Measurements from ENCODE around the gene CRYGA.
A peak's percentile ranks its signal among the peaks of the same experiment; 100 is the strongest.

The CRYGA gene, protein sequence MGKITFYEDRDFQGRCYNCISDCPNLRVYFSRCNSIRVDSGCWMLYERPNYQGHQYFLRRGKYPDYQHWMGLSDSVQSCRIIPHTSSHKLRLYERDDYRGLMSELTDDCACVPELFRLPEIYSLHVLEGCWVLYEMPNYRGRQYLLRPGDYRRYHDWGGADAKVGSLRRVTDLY

DNA sequence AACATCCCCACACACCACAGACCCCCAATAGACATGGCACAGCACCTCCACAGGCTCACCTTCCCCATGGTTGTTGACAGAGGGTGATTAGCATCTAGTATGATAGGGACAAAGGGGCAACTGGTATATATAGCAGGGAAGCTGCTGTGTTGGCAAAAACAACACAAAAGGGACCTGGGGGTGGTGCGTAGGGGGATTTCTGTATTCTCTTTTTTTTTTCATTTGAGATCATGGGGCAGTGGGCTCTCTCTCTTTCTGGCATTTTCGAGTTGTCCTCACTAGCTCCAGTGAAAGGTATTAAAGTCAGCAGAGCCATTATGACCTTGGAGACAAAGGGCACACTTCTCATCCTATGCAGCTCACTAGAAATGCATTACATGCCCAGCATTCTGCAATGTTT is at the start of gene CRYGA:
Gene CRYGA, minus strand, starts transcription at position 101 of the 400 bp plus-strand sequence. Its CDS starts 33 bp downstream, at position 68.
- DNase-seq: no peak

DNA sequence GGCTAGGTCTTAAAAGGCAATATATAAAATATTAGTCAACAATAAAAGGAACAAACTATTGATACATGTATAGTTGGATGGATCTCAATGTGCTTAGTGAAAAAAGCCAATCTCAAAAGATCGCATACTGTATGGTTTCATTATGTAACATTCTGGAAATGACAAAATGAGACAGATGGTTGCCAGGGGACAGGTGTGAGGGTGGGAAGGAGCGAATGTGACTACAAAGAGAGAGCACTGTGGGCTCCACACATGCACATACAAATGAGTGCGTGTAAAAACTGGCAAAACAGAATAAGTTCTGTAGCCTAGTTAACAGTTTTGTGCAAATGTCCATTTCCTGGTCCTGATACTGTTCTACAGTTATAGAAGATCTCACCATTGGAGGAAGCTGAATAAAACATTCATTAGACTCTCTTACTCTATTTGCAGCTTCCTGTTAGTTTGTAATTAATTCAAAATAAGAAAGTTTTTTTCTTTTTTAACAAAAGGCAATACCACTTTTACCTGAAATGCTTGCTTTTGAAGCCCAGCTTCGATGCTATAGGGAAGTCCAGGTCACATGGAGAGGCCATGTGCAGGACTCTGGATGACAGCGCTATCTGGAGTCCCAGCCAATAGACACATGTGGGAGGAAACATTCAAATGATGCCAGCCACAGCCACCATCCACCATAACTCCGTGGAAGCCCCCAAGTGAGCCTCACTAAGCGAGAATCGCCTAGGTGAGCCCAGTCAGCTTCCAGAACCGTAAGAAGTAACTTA is 47.5 kb upstream of the CRYGA start:
- no peak for DNase-seq

DNA sequence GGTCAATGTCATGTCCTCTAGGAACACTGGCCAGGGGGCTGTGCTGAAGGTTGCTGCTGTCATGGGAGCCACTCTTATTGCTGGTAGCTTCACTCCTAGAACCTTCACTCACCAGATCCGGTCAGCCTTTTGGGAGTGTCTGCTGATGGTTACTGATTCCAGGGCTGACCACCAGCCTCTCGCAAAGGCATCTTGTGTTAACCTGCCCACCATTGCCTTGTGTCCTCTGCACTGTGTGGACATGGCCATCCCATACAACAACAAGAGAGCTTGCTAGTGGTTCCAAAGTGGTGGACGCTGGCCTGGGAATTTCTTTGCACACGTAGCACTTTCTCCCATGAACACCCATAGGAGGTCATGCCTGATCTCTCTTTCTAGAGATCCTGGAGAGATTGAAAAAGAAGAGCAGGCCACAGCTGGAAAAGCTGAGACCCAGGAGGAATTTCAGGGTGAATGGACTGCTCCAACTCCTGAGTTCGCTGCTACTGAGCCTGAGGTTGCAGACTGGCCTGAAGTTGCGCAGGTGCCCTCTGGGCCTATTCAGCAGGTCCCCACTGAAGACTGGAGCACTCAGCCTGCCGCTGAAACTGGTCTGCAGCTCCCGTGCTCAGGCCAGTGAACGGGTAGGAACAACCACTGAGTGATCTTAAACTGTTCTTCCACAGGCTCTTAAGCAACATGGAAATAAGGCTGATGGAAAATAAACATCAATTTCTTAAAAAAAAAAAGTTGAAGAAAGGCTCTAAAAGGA is 45.1 kb upstream of the CRYGA start:
- no peak for DNase-seq

DNA sequence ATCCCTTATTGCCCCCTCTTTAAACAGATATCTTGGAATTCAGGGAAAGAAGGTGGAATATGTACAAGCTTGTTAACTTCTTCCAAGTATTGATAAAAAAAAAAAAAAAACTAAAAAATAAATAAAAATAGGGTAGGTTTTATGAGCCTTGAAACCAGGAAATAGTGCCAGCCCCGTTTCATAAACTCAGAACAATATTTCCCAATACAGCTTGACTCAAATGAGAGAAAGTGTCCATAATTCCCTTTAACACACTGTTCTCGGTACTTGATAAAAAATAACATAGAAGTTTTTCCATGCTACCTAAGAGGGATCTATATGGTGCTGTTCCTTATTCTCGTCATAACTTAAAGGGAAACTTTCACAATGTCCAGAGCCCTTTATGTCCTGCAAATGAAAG is 44.4 kb upstream of the CRYGA start:
- DNase-seq: no peak

DNA sequence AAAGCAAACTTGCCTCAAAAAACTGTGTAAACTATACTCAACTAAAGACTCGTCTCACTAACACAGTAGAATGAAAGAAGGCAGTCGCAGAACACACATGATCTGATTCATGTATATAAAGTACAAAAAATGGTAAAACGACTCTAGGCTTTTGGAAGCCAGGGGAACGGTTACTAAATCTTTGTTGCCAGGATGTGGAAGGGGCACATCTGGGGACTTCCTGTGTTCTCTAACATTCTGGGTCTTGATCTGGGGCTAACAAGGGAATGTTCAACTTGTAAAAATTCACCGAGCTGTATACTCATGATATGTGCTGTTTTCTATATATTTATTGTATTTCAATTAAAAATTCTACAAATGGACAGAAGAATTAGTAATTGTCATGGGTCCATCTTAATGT is 40.8 kb upstream of the CRYGA start:
- no peak for DNase-seq

DNA sequence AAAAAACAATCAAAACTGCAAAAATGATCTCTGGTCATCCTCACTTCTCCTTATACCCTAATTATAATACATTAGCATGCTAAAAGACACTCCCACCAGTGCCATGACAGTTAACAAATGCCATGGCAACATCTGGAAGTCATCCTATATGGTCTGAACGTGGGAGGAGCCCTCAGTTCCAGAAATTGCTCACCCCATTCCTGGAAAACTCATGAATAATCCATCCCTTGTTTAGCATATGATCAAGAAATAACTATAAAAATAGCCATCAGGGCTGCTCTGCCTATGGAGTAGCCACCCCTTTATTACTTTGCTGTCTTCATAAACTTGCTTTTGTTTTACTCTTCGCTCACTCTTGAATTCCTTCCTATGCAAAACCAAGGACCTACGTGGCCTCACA is 32.1 kb upstream of the CRYGA start:
- no peak for DNase-seq

DNA sequence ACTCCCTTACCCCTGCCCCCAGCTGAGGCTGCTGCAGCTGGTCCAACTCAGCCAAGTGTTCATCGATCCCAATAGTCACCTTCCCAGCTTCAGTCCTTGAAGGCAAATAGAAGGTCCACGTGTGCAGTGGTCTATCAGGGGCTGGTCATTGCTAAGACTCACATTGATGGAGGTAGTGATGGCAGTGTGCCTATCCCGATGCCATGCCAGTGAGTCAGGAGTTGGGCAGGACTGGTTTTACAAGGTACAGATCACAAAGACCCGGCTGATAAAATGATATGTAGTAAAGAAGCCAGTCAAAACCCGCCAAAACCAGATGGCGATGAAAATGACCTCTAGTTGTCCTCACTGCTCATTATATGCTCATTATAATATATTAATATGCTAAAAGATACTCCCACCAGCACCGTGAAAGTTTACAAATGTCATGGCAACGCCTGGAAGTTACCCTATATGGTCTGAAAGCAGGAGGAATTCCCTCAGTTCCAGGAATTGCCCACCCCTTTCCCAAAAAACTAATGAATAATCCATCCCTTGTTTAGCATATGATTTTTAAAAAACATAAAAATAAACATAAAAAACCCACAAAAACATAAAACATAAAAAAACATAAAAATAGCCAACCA is 29.3 kb upstream of the CRYGA start:
- no peak for DNase-seq

DNA sequence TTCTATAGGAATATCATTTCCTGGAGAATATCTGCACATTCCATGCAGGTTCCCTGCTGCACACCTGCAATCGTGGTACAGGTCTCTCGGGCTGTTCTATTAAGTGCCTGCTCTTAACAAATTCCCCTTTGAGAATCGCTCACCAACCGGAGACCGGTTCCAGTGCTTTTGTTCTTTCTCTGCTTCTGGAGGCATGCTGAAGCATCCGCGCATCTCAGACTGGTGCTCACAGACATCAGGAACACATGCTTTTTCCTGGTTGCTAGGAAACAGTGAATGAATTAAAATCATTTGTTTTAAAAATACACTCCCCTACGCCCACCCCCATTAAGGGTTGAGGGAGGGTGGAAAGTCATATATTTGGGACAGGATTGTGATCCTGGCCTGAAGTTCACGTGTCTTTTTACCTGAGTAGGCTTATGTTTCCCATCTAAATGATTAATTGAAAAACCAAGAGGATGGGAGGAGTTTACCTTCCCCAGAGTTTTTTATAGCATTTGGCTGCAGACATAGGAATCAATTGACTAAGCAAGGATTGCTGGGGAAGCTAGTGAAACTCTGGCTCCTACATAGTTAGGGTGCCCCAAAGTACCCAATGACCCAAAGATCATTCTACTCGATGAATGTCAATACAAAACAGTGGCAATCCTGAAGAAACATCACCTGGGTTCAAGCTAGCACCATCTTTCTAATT is 26.6 kb upstream of the CRYGA start, which contains the start of gene C2orf80:
Gene C2orf80, minus strand, starts transcription at position 221 of the 694 bp plus-strand sequence. CDS start 3,044 bp downstream, outside the sequence.
- no peak for DNase-seq

DNA sequence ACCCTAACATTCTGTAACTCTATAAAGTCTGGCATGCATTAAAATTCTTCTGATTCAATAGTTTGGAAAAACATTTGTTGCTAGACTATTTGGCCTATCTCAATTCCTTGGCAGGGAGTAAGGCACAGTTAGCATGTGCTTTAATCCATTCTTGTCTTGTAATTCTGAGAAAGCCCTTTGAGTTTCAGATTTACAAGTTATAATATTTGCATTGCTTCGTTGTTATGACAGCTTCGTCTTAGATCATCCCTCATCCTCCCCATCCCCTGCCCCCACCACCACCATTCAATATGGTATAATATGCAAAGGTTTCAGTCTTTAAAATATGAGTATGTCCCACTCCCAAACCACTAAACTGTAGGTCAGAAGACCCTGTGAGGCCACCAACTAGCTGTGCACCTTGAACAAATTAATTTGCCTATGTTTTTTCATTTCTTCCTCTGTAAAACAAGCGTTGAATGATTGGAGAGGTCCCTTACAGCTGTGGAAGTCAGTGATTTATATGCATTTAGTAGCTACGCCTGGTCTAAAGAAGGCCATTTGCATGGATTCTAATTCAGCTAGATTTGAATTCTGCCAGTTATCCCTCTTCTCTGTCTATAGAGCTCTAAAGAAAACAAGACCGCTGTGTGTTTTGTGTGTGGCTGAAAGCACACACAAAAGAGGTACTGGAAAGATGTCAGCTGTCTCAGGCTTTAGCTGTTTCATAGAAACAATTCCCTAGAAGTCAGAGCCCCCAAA is 25.9 kb upstream of the CRYGA start:
- DNase-seq: no peak

DNA sequence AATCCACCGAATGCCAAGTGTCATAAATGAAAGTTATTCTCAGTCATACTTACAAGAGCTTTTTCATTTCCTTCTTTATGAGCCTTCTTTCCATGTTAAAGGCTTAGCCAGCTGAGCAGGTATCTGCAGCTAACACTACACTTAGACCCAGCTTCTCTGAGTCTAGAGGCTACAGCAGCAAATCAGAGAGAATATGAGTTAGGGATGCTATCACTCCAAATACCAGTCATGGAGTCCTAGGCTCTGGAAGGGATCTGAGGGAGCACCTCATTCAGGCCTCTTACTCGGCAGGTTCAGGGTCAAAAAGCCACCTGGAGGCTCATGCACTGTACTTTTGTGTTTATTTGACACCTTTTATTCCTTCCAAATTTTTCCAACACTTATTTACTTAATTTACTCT is 23.5 kb upstream of the CRYGA start:
- no peak for DNase-seq

DNA sequence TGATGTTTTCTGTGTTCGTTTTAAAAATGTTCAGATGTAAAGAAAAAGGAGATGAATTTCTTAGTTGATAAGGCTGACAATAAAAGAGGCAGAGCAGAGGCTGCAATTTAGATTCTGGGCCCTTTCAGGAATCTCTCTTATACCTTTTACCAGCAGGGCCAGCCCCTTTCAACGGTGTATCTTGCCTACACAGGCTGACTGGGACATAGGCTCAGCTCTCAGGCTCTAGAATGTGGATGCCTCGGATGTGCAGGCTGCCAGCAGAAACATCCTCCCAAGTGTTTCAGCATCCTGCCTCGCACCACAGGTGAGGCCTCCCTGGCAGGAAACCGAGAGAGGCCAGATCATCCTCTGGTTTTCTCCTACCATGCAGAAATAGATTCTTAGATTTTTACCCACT is 23.1 kb upstream of the CRYGA start:
- no peak for DNase-seq

DNA sequence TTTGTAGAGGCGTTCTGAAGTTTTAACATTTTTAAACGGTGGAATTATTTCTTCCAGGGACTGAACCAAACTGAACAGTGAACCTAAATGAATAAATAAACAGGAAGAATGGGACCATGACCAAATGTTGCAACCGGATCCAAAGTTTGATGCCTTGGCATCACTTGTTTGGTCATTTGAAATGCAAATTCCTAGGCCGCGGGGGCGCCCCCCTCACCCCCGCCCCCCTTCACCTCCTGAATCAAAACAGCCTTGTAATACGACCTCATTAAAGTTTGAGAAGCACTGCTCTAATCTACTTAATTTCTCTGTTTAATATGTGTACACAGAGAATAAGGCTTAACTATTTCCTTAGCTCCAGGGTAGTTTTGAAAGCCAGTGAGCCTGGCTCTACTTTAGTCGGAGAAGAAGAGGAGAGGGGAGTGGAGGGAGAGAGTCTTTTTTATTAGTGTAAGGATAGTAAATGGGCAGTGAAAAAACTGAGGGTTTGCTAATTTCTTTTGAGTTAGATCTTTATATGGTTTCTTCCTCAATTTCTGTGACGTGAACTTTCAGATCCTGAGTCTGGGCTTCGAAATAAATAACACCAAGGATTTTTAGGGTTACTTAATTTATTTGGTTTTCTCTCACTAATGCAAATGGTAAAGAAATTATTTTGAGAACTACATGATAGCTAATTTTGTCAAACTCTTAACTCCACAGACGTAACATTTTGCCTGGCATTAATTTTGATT is 20.8 kb upstream of the CRYGA start:
- no peak for DNase-seq

DNA sequence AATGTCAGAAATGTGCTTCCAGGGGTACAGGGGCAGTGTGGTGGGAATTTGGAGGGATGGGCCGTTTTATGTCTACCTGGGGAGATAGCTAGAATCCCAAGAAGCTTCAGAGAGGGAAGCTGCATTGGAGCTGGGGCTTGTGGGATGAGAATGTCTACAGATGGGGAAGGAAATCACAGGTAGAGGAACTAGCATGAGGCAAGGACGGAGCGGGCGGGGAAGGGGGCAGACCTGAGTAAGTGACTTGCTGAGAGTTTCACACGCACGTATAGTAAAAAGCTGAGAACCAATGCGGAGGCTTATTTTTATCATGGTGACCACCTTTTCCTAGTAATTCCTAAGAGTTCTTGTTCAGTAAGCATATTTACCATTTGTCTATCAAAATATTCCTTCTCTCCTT is 20.1 kb upstream of the CRYGA start:
- DNase-seq: peak in 1 of 2 donors; percentile 15

DNA sequence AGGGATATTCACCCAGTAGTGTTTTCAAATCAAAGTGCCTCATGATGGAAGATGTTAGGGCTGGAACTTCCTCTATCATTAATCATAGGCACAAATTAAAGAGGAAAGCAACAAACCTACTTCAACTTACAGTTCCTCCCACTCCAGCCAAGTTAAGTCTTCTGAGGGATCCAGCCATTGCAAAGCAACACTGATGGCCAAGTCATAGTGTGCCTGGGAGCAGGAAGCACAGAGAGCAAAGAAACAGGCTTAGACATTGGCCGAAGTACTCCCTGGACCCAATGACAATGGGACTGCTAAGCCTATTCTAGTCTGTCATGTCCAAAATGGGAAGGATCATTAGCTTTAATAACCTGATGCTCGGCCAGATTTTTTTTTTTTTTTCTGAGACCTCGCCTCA is 19.4 kb upstream of the CRYGA start:
- DNase-seq: no peak

DNA sequence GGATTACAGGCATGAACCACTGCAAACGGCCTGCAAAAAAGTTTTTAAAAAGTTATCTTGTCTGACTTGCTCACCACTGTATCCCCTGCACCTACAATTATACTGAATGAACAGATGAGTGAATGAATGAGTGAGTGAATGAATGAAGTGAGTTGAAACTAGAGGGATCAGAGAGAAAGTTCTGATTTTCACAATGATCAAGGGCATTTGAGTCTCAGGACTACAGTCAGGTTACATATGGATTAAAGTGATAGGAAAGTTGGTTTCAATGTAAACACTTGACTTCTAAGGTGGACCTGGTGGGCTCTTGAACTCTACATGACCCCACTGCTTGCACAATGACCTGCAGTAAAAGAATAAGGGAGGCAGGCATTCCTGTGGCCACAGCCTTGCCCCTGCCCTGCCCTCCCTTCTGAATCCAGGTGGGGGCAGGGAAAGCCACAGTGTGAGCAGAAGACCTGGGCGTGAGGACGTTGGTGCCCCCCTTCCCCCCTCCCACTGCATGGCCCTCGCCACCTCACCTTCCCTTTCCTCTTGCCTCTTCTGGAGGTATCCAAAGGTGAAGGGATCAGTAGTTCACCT is 15.7 kb upstream of the CRYGA start:
- DNase-seq: no peak

DNA sequence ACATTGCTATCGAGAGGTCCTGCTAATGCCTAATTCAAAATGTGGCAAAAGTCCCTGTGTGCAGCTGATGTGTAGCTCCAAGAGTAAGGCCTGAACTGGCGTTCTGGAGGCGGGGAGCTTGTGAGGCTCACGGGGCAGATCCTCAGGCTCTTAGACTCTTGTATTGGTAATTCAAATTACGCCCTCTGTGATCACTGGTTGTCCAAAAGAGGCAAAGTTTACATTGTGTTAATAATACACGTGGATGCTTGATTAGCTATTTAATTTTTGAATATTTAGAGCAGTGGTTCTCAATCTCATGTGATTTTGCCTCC is 12.4 kb upstream of the CRYGA start:
- no peak for DNase-seq

DNA sequence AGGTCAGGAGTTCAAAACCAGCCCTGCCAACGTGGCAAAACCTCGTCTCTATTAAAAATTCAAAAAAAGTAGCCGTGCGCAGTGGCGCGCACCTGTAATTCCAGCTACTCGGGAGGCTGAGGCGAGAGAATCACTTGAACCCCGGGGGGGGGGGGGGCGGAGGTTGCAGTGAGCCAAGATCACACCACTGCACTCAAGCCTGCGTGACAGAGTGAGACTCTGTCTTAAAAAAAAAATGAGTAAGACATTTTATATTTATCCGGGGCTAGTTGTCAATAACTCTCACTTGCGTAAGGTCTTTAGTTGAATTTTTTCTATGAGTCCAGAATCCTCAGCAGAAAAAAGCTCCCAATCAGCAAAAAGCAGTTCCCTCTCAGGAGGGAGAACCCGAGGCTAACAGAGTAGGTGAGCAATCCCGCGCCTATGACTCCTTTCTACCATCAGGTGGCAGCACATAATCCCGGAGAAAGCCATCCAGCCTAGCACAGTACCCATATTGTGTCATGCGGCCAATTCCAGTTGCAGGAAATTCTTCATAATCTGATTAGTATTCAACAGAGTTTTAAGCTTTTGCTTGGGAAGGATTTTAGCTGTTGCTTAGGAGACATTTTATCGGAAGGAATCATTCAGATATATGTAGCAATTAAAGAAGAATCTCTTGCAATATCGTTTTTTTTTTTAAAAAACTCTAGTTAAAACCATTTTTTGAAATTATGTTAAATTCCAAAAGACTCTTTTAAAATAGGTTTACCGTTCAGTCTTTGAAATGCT is 11.9 kb upstream of the CRYGA start:
- DNase-seq: peak; percentile 60 to 70

DNA sequence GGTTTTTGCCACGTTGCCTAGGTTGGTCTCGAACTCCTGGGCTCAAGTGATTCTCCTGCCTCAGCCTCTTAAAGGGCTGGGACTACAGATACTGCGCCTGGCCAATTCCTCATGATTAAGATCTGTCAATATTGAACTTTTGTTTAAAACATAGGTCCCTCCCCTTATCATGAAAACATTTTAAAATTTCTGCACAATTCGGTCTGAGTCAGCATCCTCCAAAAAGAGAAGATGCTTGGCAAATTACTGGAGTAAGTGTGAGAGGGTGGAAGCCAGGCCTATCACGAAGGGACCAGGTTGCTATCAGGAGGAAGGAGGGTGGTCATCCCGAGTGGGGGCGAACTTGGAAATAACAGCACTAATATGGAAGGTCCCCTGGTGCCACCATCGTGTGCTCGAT is 10.8 kb upstream of the CRYGA start:
- no peak for DNase-seq

DNA sequence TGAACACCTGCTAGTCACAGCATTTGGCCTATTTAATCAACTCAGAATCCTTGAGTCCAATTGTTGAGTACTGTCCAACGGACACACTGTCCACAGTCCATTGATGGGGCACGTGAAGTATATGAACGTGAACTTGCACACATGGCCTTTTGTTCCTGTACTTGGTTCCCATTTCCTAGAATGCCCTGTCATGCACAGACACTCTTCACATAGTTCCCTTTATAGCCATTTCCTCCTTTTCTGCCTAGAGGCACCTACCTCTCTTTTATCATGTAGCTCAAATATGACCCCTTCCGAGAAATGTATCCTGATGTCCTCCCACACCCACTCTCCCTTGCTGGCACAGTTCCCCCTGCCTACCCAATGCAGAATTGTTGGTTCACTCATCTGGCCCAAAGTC is 8.7 kb upstream of the CRYGA start:
- peak in 1 of 2 donors; percentile 37 for DNase-seq
